ENCODE measurements around the gene RGS1.

GRCh38 chr1:192615055-192615454, 39.5 kb downstream of the RGS1 start:
- no peak for TF ChIP-seq POLR2A (IDR thresholded peaks at IDR 0.05; ENCODE audit: low read depth, low read length)
- TF ChIP-seq CTCF (conservative IDR thresholded peaks at IDR 0.05; ENCODE audit: low read depth, low read length) = no peak
- no peak for TF ChIP-seq MXI1 (IDR thresholded peaks at IDR 0.05; ENCODE audit: borderline replicate concordance, low read depth, low read length)
- TF ChIP-seq CHD1 (IDR thresholded peaks at IDR 0.05; ENCODE audit: low read depth, low read length) = no peak
- no peak for TF ChIP-seq SMC3 (IDR thresholded peaks at IDR 0.05; ENCODE audit: low read depth, low read length)
- TF ChIP-seq RAD21 (IDR thresholded peaks at IDR 0.05; ENCODE audit: low read length) = no peak
- no peak for TF ChIP-seq MAFK (IDR thresholded peaks at IDR 0.05; ENCODE audit: low read depth, low read length)
- TF ChIP-seq USF2 (IDR thresholded peaks at IDR 0.05; ENCODE audit: low read depth, low read length) = no peak
- TF ChIP-seq RCOR1 (IDR thresholded peaks at IDR 0.05; ENCODE audit: insufficient replicate concordance, low read length) = no peak
